T-helper 1 cell treated with Interleukin-12 subunit alpha and Interleukin-12 subunit beta and Interleukin-4 antibody, amounts not matched to agents 30 ng/mL and 1 ng/mL, for 36 hours (primary cell): Measurements from ENCODE around the gene KCNH1. TPM values are rescaled to one million over a fixed set of nuclear protein-coding genes. Genes with fewer than 3 reads are reported as not detected.

Experiments
- intact Hi-C: fragments of 100-400 bp; cut with micrococcal nuclease; formaldehyde crosslinking; loops from one replicate; pipeline ENCODE4 v1.15.1; 2024
- total RNA-seq: library from RNA; stranded (reverse); gene quantifications from 2 replicates; pipeline ENCODE4 v1.2.3, GENCODE V29; 2022

The KCNH1 gene
- total RNA-seq, 1 donor from 2014 or later: not detected

- intact Hi-C loops: no loop called here
Observed at GRCh38 chr1:210922666-210923065, 211.3 kb downstream of the KCNH1 start.

DNA sequence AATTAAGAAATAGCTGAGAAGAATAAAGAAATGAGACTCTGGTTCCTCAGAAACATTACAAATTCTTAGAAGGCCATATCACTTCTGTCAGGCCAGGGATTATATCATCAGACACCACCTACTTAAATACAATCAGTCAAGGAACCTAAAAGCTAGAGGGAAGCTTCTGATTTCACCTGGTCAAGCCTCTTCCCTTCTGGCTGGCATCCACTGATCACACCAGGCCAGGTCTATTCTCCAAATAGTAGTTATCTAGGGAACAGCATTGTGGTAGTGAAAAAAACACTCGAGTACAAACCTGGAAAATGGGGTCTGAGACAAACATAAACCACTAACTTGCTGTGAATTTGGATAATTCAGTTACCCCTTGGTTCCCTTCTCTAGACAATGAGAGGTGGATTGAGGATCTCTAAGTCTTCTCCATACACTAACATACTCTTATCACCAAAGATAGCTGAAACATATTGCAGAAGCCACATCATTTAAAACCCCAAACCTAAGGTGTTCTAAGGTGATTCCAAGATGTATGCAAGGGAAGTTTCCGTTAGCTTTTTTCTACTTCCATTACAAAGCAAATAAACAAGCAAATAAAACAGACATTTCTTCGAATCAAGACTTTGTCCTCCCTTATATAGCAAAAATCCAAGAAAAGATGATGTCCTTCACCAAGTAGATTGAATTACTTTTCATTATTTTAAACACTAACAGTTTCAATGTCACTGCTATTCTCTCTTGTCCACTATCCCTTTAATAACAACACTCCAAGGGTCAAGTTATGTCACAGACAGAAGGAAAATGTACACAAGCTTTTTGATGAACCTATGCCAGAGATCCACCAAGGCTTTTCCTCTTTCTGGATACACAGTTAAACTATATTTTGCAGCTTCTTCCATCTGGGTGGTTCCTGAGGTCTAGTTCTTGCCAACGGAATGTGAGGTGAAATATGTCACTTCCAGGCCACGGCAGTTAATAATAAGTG lies 212.9 kb downstream of the KCNH1 start:
- intact Hi-C loops: no loop called here

DNA sequence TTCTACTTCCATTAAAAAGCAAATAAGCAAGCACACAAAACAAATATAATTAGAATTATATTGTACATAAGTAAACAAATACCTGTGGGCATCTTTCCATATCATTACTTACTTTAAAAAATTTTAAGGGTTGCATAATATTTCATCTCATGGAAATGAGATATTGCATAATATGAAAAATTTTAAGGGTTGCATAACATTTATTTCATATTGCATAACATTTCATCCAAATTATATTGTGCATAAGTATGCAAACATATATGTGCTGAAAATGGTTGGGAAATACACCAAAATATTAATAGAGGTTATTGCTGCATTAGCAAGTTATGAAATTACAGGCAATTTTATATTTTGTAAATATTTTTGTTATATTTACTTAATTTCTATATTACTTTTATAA lies 213.7 kb downstream of the KCNH1 start:
- intact Hi-C loops: no loop called here

- intact Hi-C loops: no loop called here
Observed at GRCh38 chr1:210918893-210919292, 215.1 kb downstream of the KCNH1 start.

DNA sequence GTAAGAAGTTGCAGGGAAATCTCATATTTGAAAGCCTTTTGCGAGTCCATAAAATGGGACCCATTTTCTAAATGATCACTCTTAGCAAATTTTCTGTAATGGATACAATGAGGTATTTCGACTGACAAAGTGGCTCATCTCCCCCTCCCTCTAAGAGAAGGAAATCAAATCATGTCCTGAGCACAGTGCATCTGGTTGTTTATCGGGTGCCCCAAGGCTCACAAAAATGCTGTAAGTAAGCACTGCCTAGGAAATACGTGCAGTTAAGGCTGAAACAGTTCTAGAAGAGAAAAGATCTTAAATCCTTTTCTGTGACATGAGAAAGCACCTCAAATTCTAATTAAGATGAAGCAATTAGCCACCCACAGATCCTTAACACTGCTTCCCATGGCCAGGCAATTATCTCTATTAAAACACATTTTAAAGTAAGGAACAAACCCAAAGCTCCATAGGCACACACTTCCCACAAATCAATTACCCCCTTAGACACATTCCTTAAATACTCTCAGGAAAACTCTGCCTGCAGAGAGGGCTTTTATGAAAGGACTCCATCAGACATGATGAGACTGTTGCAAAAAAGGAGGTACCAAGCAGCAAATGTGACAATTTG lies 216.3 kb downstream of the KCNH1 start:
- intact Hi-C loops: no loop called here

GRCh38 chr1:210916548-210916947 lies 217.4 kb downstream of the KCNH1 start:
- intact Hi-C loops: no loop called here

- intact Hi-C loops: no loop called here
Observed at GRCh38 chr1:210915890-210916507, 217.9 kb downstream of the KCNH1 start.

DNA sequence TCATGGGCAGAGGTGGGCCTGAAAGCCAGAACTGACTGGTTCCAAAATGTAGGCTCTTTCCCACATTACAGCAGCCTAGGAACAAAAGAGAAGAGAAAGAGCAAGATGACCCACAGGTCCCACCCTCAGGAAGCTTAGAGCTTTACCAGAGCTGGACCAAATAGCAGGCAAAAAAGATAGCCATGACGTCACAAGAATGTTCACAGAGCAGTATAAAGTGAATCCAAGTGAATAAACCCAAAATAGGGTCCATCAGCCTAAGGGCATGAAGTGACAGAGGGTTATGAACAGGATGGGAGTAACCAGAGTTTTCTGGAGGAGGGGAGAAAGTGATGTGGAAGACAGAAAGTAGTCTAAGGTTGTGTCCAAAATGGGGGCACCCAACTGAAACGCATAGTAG lies 221.2 kb downstream of the KCNH1 start:
- intact Hi-C loops: no loop called here

DNA sequence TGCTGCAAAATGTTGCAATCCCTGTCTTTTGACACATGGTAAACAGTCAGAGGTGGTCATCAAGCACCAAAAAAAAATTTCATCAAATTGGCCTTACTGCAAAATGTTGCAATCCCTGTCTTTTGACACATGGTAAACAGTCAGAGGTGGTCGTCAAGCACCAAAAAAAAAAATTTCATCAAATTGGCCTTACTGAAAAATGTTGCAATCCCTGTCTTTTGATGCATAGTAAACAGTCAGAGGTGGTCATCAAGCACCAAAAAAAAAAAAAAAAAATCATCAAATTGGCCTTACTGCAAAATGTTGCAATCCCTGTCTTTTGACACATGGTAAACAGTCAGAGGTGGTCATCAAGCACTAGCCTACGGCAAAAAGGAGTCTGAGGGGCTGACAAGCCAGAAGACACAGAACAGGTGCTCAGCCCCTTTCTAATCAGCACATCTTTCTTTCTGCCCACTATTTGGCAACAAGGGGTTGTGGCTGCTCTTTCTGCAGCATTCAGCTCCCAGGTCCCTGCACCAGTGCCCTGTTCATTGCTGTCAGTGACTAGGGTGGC lies 223.8 kb downstream of the KCNH1 start:
- intact Hi-C loops: no loop called here

DNA sequence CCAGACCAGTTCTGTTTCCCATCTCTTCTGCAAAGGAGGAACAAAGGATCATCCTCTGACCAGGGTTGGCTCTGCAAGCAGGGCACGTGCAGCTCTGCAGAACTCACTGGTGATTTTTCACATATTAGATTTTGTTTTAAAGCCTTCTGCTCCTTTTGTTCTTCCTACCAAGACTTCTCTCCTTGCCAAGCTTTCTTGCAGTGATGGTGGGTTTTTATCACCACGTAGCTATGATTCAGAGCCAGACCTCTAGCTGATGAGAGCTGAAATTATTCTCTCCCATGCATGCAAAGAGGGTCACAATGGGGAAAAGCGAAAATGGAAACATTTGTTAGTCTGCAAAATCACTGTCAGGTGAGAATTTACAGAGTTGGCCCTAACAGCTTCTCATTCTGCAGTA lies 225.2 kb downstream of the KCNH1 start:
- intact Hi-C loops: no loop called here

- intact Hi-C loops: no loop called here
Observed at GRCh38 chr1:210908257-210908656, 225.7 kb downstream of the KCNH1 start.

DNA sequence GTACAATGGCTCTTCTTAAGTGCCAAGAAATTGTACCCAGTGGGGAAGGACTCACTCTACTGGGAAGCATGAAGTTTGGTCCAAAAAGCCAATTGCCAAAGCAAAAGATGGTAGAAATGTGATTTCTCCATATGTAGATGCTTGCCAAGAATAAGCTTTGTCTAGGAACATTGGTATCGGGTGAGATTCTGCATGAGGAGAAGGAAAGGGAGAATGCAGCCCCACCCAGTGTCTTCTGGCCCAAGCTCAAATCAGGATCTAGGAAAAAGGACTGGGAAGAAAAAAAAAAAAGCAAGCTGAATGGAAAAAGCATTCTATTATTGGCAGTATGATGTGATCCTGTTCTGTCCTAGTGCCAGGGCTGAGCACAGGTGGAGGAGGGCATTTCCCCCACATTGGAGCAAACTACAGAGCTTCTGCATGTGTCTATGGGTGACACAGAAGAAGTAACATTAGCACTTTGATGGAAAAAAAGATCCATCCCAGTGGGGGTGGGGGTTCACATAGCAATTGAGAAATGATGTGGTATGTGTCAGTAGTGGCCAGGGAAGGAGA lies 226.6 kb downstream of the KCNH1 start:
- intact Hi-C loops: no loop called here

- intact Hi-C loops: no loop called here
Observed at GRCh38 chr1:210905944-210906453, 227.9 kb downstream of the KCNH1 start.

GRCh38 chr1:210905365-210905904 lies 228.5 kb downstream of the KCNH1 start:
- intact Hi-C loops: no loop called here

DNA sequence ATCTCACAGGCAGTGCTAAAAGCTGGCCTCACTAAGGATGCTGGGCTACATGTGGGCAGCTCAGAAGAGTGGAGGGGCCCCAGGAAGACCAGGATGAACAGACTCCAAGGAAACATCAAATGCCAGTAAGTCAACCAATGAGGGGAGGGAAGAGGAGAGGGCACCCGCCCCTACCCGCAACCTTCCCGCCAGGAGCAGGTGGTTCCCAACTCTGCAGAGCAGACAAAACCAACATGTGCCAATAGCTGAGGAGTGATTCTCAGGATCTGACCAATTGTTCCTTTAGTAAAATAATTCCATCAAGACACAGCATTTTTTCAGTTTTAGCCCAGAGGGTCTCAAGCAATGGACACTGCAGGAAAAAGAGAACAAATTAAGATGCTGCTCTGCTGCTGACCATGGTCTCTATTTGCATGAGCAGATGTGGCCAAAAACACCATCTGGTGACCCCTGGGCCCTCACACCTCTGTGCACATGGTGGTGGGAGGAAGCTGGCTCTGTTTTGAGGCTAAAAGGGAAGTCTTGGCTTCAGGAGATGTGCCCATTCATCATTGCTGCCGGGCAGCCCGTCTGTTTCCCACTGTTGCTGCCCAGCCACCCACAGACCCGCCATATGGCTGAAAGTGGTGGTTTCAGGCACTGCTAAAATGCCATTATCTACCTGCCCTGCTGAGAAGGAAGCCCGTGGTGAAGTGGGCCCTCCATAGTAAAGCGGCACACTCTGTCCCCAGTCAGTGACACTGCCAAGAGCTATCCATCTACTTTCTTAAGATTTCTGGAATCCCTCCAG lies 231.8 kb downstream of the KCNH1 start:
- intact Hi-C loops: no loop called here

DNA sequence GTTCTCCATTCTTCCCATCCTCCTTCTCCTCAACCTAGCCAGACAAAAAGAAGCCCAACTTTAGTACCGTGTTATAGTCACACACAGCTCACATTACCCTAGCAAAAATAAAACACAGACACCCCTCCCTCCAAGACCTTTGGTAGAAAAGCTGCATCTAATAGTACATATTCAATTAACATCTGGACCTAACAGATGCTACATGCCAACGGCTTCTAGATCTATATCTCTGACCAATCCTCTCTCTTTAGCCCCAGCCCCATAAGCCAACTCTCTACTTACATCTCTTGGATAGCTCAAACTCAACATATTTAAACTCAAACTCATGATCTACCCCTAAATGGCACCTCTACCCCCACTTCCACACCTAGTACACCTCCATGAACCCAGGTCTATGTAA lies 233.1 kb downstream of the KCNH1 start:
- intact Hi-C loops: no loop called here

- intact Hi-C loops: no loop called here
Observed at GRCh38 chr1:210900079-210900478, 233.9 kb downstream of the KCNH1 start.

DNA sequence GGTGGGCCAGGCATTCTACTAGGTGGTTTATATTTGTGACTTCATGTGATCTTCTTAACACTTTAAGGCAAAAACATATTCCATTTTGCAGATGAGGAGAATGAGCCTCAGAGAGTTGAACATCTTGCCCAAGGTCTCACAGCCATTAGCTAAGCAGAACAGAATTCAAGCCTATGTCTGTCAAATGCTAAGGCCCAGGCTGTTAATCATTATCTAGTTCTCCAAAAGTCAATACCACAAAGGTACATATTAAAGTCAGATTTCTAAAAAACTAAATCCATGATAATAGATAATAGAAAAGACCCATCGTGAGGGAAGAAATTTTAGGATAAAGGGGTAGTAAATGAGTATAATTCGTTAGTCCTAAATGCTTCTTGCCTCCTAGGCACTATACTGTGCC lies 234.3 kb downstream of the KCNH1 start:
- intact Hi-C loops: no loop called here

DNA sequence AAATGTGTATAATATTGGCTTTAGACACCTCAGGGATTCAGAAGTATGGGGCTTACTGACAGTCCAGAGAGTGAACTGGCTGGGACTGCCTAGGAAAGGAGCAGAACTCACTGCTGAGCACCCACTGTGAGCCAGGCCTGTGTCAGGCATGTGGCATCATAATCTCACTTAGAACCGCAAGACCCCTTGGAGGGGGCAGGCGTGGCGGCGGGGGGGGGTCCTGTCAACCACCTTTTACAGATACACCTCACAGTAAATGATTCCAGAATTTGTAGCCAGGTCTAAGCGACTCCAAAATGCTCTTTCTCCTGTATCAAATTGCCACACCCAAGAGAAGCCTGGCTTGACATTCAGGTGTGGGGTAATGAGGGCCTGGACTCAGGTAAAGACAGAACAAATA lies 235.5 kb downstream of the KCNH1 start:
- intact Hi-C loops: no loop called here

DNA sequence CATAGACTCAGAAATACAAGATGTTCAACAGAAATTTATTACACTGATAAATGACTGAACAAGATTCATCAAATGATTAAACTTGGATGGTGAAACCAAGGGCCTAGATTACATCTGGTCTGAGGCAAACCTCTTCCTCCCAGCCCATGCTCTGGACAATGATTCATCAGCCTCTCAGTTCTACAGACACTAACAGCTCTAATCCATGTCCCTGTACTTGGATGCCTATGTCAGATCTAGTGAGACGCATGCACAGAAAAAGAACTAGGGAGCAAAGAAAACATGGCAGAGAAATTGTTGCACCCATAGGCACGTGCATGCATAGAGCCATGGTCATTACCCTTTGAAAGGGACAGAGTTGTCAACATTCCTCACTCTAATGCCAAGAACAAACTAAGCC lies 250.1 kb downstream of the KCNH1 start:
- intact Hi-C loops: no loop called here
